A549 (cell line): ENCODE measurements around the gene KREMEN1.

Source experiments
- CHD2 ChIP-seq: fragments of 150-350 bp; IDR thresholded peaks from 2 replicates; pipeline ENCODE4 v1.6.1; 2014; ENCODE audit warnings: low read length; ENCODE audit not compliant: partially characterized antibody
- CHD4 ChIP-seq: fragments of 200-600 bp; sonication (generic); IDR thresholded peaks from 2 replicates; pipeline ENCODE4 v1.6.1; 2016; ENCODE audit warnings: antibody characterized with exemption, mild to moderate bottlenecking, borderline replicate concordance
- HOXA7 ChIP-seq: fragments of 250-450 bp; sonication (Bioruptor Pico); IDR thresholded peaks from 2 replicates; pipeline ENCODE4 v1.5.0; 2020; ENCODE audit warnings: mild to moderate bottlenecking, moderate library complexity
- MAX ChIP-seq: IDR thresholded peaks from 2 replicates; pipeline ENCODE4 v1.6.1; 2012
- POLR2A ChIP-seq: IDR thresholded peaks from 2 replicates; pipeline ENCODE4 v1.6.1; 2012; ENCODE audit warnings: mild to moderate bottlenecking, low read length
- RAD21 ChIP-seq, 2 experiments: fragments of >200 bp in 1 of 2; sonication (Bioruptor Twin) in 1 of 2; formaldehyde crosslinking in 1 of 2; IDR thresholded peaks in 1 of 2; conservative IDR thresholded peaks in 1 of 2; 2 replicates in 1 of 2; 3 replicates in 1 of 2; pipeline ENCODE4 v1.6.1; 2012 to 2018; ENCODE audit warnings: inconsistent platforms in 1 of 2
- RFX5 ChIP-seq: fragments of 450-650 bp; IDR thresholded peaks from 2 replicates; pipeline ENCODE4 v1.7.1; 2014; ENCODE audit warnings: antibody characterized with exemption, mild to moderate bottlenecking, moderate library complexity
- SMC3 ChIP-seq: fragments of >200 bp; sonication (Bioruptor Twin); formaldehyde crosslinking; IDR thresholded peaks from 3 replicates; pipeline ENCODE4 v1.6.1; 2018; ENCODE audit warnings: inconsistent platforms
- TF ChIP-seq, protein P1 (sequence below): fragments of >200 bp; sonication (Bioruptor Twin); formaldehyde crosslinking; IDR thresholded peaks from 3 replicates; pipeline ENCODE4 v1.5.1; 2016

DNA sequence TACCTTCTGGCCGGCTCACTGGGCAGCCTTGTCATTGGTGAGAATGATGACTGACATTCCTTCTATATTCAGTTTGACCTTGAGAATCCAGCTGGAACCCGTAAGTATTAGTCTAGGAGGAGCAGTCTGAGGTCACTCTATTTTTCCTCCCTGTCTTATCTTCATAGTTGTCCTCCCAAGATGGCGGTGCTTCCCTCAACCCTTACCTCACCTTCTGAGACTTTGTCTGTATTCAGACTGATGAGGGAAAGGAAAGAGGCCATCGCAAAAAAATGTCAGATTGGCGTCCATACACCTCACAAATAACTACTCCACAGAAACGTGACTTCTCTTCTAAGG, 6.0 kb downstream of the KREMEN1 start:
- no peak for TF ChIP-seq CHD2
- TF ChIP-seq RAD21 (conservative IDR thresholded peaks at IDR 0.05 in 1 of 2, IDR thresholded peaks at IDR 0.05 in 1 of 2) = no peak
- TF ChIP-seq, protein P1, sequence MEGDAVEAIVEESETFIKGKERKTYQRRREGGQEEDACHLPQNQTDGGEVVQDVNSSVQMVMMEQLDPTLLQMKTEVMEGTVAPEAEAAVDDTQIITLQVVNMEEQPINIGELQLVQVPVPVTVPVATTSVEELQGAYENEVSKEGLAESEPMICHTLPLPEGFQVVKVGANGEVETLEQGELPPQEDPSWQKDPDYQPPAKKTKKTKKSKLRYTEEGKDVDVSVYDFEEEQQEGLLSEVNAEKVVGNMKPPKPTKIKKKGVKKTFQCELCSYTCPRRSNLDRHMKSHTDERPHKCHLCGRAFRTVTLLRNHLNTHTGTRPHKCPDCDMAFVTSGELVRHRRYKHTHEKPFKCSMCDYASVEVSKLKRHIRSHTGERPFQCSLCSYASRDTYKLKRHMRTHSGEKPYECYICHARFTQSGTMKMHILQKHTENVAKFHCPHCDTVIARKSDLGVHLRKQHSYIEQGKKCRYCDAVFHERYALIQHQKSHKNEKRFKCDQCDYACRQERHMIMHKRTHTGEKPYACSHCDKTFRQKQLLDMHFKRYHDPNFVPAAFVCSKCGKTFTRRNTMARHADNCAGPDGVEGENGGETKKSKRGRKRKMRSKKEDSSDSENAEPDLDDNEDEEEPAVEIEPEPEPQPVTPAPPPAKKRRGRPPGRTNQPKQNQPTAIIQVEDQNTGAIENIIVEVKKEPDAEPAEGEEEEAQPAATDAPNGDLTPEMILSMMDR = no peak
- no peak for TF ChIP-seq HOXA7 (CRISPR knock-in tag)
- TF ChIP-seq MAX = no peak
- TF ChIP-seq RFX5 = no peak
- no peak for TF ChIP-seq SMC3
- no peak for TF ChIP-seq POLR2A
- TF ChIP-seq CHD4 = no peak
